Activated naive CD8-positive, alpha-beta T cell treated with anti-CD3 and anti-CD28 coated beads for 36 hours (primary cell): ENCODE measurements around the gene AP3B2. TPM values are rescaled to one million over a fixed set of nuclear protein-coding genes. Genes with fewer than 3 reads are reported as not detected.

Experiments used
- DNase-seq: peaks from one replicate; pipeline ENCODE4 v3.0.0; 2021
- H3K27ac Mint-ChIP-seq: one replicate; pipeline ENCODE4 v1.8.0; 2022; ENCODE audit warnings: mild to moderate bottlenecking, moderate library complexity, mixed read lengths
- H3K27me3 Mint-ChIP-seq: one replicate; pipeline ENCODE4 v1.8.0; 2022; ENCODE audit warnings: mild to moderate bottlenecking, mixed read lengths
- H3K36me3 Mint-ChIP-seq: one replicate; pipeline ENCODE4 v1.8.0; 2021; ENCODE audit warnings: mild to moderate bottlenecking, mixed read lengths
- H3K4me1 Mint-ChIP-seq: one replicate; pipeline ENCODE4 v1.8.0; 2021; ENCODE audit warnings: mixed read lengths
- H3K4me3 Mint-ChIP-seq: one replicate; pipeline ENCODE4 v1.8.0; 2022; ENCODE audit warnings: mild to moderate bottlenecking, moderate library complexity, mixed read lengths
- H3K9me3 Mint-ChIP-seq: one replicate; pipeline ENCODE4 v1.8.0; 2022; ENCODE audit warnings: mixed read lengths
- total RNA-seq, 2 experiments: library from RNA; stranded (reverse); gene quantifications; one replicate each; pipeline ENCODE4 v1.2.3, GENCODE V29; 2021

Gene AP3B2
- total RNA-seq, 2 experiments from 2014 or later = 0.10 to 0.30 TPM

GRCh38 chr15:82674873-82675272, 34.8 kb downstream of the AP3B2 start:
- Mint-ChIP-seq H3K4me3 (no peak overlapping the region), H3K27ac (no peak overlapping the region), H3K36me3 (no peaks in the 10 kb centered on the region), H3K9me3 (no peaks in the 10 kb centered on the region), H3K4me1 (peaks cover 2% of the 10 kb centered on the region), H3K27me3 (no peaks in the 10 kb centered on the region)
- no peak for DNase-seq

GRCh38 chr15:82670699-82671098, 39.0 kb downstream of the AP3B2 start:
- Mint-ChIP-seq H3K27ac (no peak overlapping the region), H3K27me3 (no peaks in the 10 kb centered on the region), H3K9me3 (no peaks in the 10 kb centered on the region), H3K4me1 (no peaks in the 10 kb centered on the region), H3K36me3 (no peaks in the 10 kb centered on the region), H3K4me3 (no peak overlapping the region)
- no peak for DNase-seq

- no peaks in the 10 kb centered on the region for H3K9me3 Mint-ChIP-seq
- no peaks in the 10 kb centered on the region for H3K4me1 Mint-ChIP-seq
- H3K27ac Mint-ChIP-seq = no peak overlapping the region
- H3K4me3 Mint-ChIP-seq = no peak overlapping the region
- no peaks in the 10 kb centered on the region for H3K36me3 Mint-ChIP-seq
- DNase-seq = no peak
- peaks cover 8% of the 10 kb centered on the region for H3K27me3 Mint-ChIP-seq
Observed at GRCh38 chr15:82666606-82667005, 43.1 kb downstream of the AP3B2 start.

GRCh38 chr15:82664021-82664420, 45.7 kb downstream of the AP3B2 start:
- Mint-ChIP-seq H3K36me3 (no peaks in the 10 kb centered on the region), H3K9me3 (no peaks in the 10 kb centered on the region), H3K27ac (no peak overlapping the region), H3K4me3 (no peak overlapping the region), H3K4me1 (no peaks in the 10 kb centered on the region), H3K27me3 (peaks cover 8% of the 10 kb centered on the region)
- DNase-seq = no peak

- Mint-ChIP-seq H3K27me3 (peaks cover 8% of the 10 kb centered on the region), H3K4me1 (no peaks in the 10 kb centered on the region), H3K9me3 (no peaks in the 10 kb centered on the region), H3K4me3 (no peak overlapping the region), H3K27ac (no peak overlapping the region), H3K36me3 (no peaks in the 10 kb centered on the region)
- peak; percentile 46 for DNase-seq
Observed at GRCh38 chr15:82663186-82663600, 46.5 kb downstream of the AP3B2 start.

- Mint-ChIP-seq H3K9me3 (no peaks in the 10 kb centered on the region), H3K27ac (no peak overlapping the region), H3K27me3 (peaks cover 8% of the 10 kb centered on the region), H3K36me3 (no peaks in the 10 kb centered on the region), H3K4me1 (no peaks in the 10 kb centered on the region), H3K4me3 (no peak overlapping the region)
- DNase-seq = no peak
Observed at GRCh38 chr15:82662641-82663040, 47.0 kb downstream of the AP3B2 start.

- Mint-ChIP-seq H3K9me3 (no peaks in the 10 kb centered on the region), H3K4me1 (no peaks in the 10 kb centered on the region), H3K4me3 (no peak overlapping the region), H3K27ac (no peak overlapping the region), H3K36me3 (no peaks in the 10 kb centered on the region), H3K27me3 (peaks cover 8% of the 10 kb centered on the region)
- no peak for DNase-seq
Observed at GRCh38 chr15:82660378-82660777, 49.3 kb downstream of the AP3B2 start.

- H3K4me1 Mint-ChIP-seq = no peaks in the 10 kb centered on the region
- H3K27me3 Mint-ChIP-seq = peaks cover 4% of the 10 kb centered on the region
- no peak overlapping the region for H3K4me3 Mint-ChIP-seq
- no peak for DNase-seq
- no peaks in the 10 kb centered on the region for H3K36me3 Mint-ChIP-seq
- no peak overlapping the region for H3K27ac Mint-ChIP-seq
- H3K9me3 Mint-ChIP-seq = no peaks in the 10 kb centered on the region
Observed at GRCh38 chr15:82656641-82657266, 52.9 kb downstream of the AP3B2 start.

- Mint-ChIP-seq H3K27ac (no peak overlapping the region), H3K36me3 (no peaks in the 10 kb centered on the region), H3K9me3 (no peaks in the 10 kb centered on the region), H3K4me3 (no peak overlapping the region), H3K4me1 (no peaks in the 10 kb centered on the region), H3K27me3 (peaks cover 4% of the 10 kb centered on the region)
- DNase-seq = no peak
Observed at GRCh38 chr15:82655606-82656005, 54.1 kb downstream of the AP3B2 start.

GRCh38 chr15:82653483-82654168, 56.0 kb downstream of the AP3B2 start:
- H3K36me3 Mint-ChIP-seq = no peaks in the 10 kb centered on the region
- no peaks in the 10 kb centered on the region for H3K9me3 Mint-ChIP-seq
- no peak for DNase-seq
- H3K4me1 Mint-ChIP-seq = no peaks in the 10 kb centered on the region
- H3K4me3 Mint-ChIP-seq = no peak overlapping the region
- peaks cover 16% of the 10 kb centered on the region for H3K27me3 Mint-ChIP-seq
- no peak overlapping the region for H3K27ac Mint-ChIP-seq

GRCh38 chr15:82651708-82652107, 58.0 kb downstream of the AP3B2 start:
- no peak overlapping the region for H3K27ac Mint-ChIP-seq
- H3K9me3 Mint-ChIP-seq = no peaks in the 10 kb centered on the region
- H3K36me3 Mint-ChIP-seq = no peaks in the 10 kb centered on the region
- H3K27me3 Mint-ChIP-seq = peaks cover 26% of the 10 kb centered on the region
- H3K4me1 Mint-ChIP-seq = no peaks in the 10 kb centered on the region
- no peak for DNase-seq
- no peak overlapping the region for H3K4me3 Mint-ChIP-seq

GRCh38 chr15:82650046-82650670, 59.5 kb downstream of the AP3B2 start:
- Mint-ChIP-seq H3K36me3 (peaks cover 2% of the 10 kb centered on the region), H3K27me3 (peaks cover 37% of the 10 kb centered on the region), H3K9me3 (no peaks in the 10 kb centered on the region), H3K27ac (no peak overlapping the region), H3K4me1 (peaks cover 2% of the 10 kb centered on the region), H3K4me3 (no peak overlapping the region)
- no peak for DNase-seq

- DNase-seq = no peak
- H3K9me3 Mint-ChIP-seq = no peaks in the 10 kb centered on the region
- peaks cover 43% of the 10 kb centered on the region for H3K27me3 Mint-ChIP-seq
- H3K4me1 Mint-ChIP-seq = peaks cover 2% of the 10 kb centered on the region
- no peak overlapping the region for H3K27ac Mint-ChIP-seq
- no peak overlapping the region for H3K4me3 Mint-ChIP-seq
- peaks cover 2% of the 10 kb centered on the region for H3K36me3 Mint-ChIP-seq
Observed at GRCh38 chr15:82649226-82649999, 60.3 kb downstream of the AP3B2 start.

GRCh38 chr15:82648257-82649103, 61.2 kb downstream of the AP3B2 start:
- peak overlapping the region; percentile 37 for H3K4me3 Mint-ChIP-seq
- peaks cover 47% of the 10 kb centered on the region for H3K27me3 Mint-ChIP-seq
- H3K9me3 Mint-ChIP-seq = no peaks in the 10 kb centered on the region
- H3K4me1 Mint-ChIP-seq = peaks cover 2% of the 10 kb centered on the region
- peaks cover 2% of the 10 kb centered on the region for H3K36me3 Mint-ChIP-seq
- no peak overlapping the region for H3K27ac Mint-ChIP-seq
- no peak for DNase-seq
